Osteoblast (primary cell): Measurements from ENCODE around the gene POPDC3. TPM values are rescaled to one million over a fixed set of nuclear protein-coding genes. Genes with fewer than 3 reads are reported as not detected.

Experiments
- DNase-seq: peaks from one replicate; pipeline ENCODE4 v3.0.0; 2011; ENCODE audit warnings: low spot score, mixed read lengths; ENCODE audit not compliant: insufficient read length; ENCODE audit errors: missing footprints
- H2AFZ ChIP-seq: 2 replicates; pipeline ENCODE4 v1.6.0; 2011; ENCODE audit warnings: mild to moderate bottlenecking, low read length
- H3K27ac ChIP-seq: 2 replicates; pipeline ENCODE4 v1.5.1; 2011; ENCODE audit warnings: mild to moderate bottlenecking, low read depth, low read length, moderate library complexity
- H3K27me3 ChIP-seq: 2 replicates; pipeline ENCODE4 v1.6.0; 2012; ENCODE audit warnings: mild to moderate bottlenecking, control low read depth, inconsistent platforms, low read length, moderate library complexity; ENCODE audit not compliant: insufficient read depth
- H3K36me3 ChIP-seq: 2 replicates; pipeline ENCODE4 v1.5.1; 2011; ENCODE audit warnings: mild to moderate bottlenecking, low read length, control low read depth, moderate library complexity; ENCODE audit not compliant: insufficient read depth
- H3K4me1 ChIP-seq: 2 replicates; pipeline ENCODE4 v1.5.1; 2011; ENCODE audit warnings: mild to moderate bottlenecking, low read length, control low read depth, moderate library complexity; ENCODE audit not compliant: insufficient read depth
- H3K4me2 ChIP-seq: 2 replicates; pipeline ENCODE4 v1.6.0; 2011; ENCODE audit warnings: mild to moderate bottlenecking, low read length; ENCODE audit not compliant: insufficient read depth
- H3K4me3 ChIP-seq: fragments of 200-600 bp; sonication (generic); 3 replicates; pipeline ENCODE4 v1.5.1; 2012; ENCODE audit warnings: mild to moderate bottlenecking, low read length, inconsistent platforms; ENCODE audit not compliant: insufficient read depth
- H3K79me2 ChIP-seq: 2 replicates; pipeline ENCODE4 v1.6.0; 2012; ENCODE audit warnings: mild to moderate bottlenecking, low read length, control low read depth, inconsistent platforms; ENCODE audit not compliant: insufficient read depth
- H3K9me3 ChIP-seq: 2 replicates; pipeline ENCODE4 v1.5.1; 2011; ENCODE audit warnings: low read depth, low read length, control low read depth
- H4K20me1 ChIP-seq: 2 replicates; pipeline ENCODE4 v1.6.0; 2012; ENCODE audit warnings: mild to moderate bottlenecking, low read length, control low read depth; ENCODE audit not compliant: insufficient read depth
- CTCF ChIP-seq: IDR thresholded peaks from 2 replicates; pipeline ENCODE4 v1.5.1; 2011; ENCODE audit warnings: mild to moderate bottlenecking, low read depth, low read length, moderate library complexity; ENCODE audit errors: extremely low read depth
- total RNA-seq: library from RNA; depleted of rRNA; stranded (reverse); fragments of >200 nt; gene quantifications from 2 replicates; pipeline ENCODE4 v1.2.3, GENCODE V29; 2012

POPDC3 gene
- total RNA-seq, 1 donor = 32.6 TPM

- Histone ChIP-seq H3K79me2 (no peaks in the 10 kb centered on the region), H3K4me2 (no peak overlapping the region), H3K9me3 (no peaks in the 10 kb centered on the region), H3K36me3 (no peaks in the 10 kb centered on the region), H3K27me3 (no peaks in the 10 kb centered on the region), H3K4me1 (peaks cover 18% of the 10 kb centered on the region), H3K4me3 (no peak overlapping the region), H4K20me1 (no peaks in the 10 kb centered on the region), H2AFZ (no peak overlapping the region), H3K27ac (no peak overlapping the region)
- TF ChIP-seq CTCF = no peak
- DNase-seq = no peak
Measured at GRCh38 chr6:105213272-105213671, 33.5 kb upstream of the POPDC3 start.

- Histone ChIP-seq H3K4me3 (no peak overlapping the region), H4K20me1 (no peaks in the 10 kb centered on the region), H3K4me2 (no peak overlapping the region), H3K9me3 (no peaks in the 10 kb centered on the region), H3K36me3 (no peaks in the 10 kb centered on the region), H3K79me2 (no peaks in the 10 kb centered on the region), H3K27me3 (no peaks in the 10 kb centered on the region), H2AFZ (no peak overlapping the region), H3K27ac (no peak overlapping the region), H3K4me1 (peaks cover 18% of the 10 kb centered on the region)
- DNase-seq = no peak
- TF ChIP-seq CTCF = no peak
Measured at GRCh38 chr6:105212587-105212986, 32.8 kb upstream of the POPDC3 start.

- Histone ChIP-seq H3K9me3 (no peaks in the 10 kb centered on the region), H3K4me1 (peaks cover 18% of the 10 kb centered on the region), H3K4me2 (no peak overlapping the region), H3K36me3 (no peaks in the 10 kb centered on the region), H3K27me3 (no peaks in the 10 kb centered on the region), H3K27ac (no peak overlapping the region), H3K4me3 (no peak overlapping the region), H2AFZ (no peak overlapping the region), H3K79me2 (no peaks in the 10 kb centered on the region), H4K20me1 (no peaks in the 10 kb centered on the region)
- no peak for DNase-seq
- no peak for TF ChIP-seq CTCF
Measured at GRCh38 chr6:105211831-105212230, 32.0 kb upstream of the POPDC3 start.

- H3K79me2 ChIP-seq = no peaks in the 10 kb centered on the region
- H2AFZ ChIP-seq = no peak overlapping the region
- no peaks in the 10 kb centered on the region for H3K36me3 ChIP-seq
- H3K4me2 ChIP-seq = no peak overlapping the region
- H3K27me3 ChIP-seq = no peaks in the 10 kb centered on the region
- no peaks in the 10 kb centered on the region for H4K20me1 ChIP-seq
- no peak overlapping the region for H3K27ac ChIP-seq
- no peaks in the 10 kb centered on the region for H3K9me3 ChIP-seq
- H3K4me1 ChIP-seq = peaks cover 18% of the 10 kb centered on the region
- no peak overlapping the region for H3K4me3 ChIP-seq
- DNase-seq = no peak
- no peak for TF ChIP-seq CTCF
Measured at GRCh38 chr6:105210932-105211531, 31.2 kb upstream of the POPDC3 start.
